Effector memory CD8-positive, alpha-beta T cell (primary cell): ENCODE measurements around the gene TYW3.
A peak's percentile ranks its signal among the peaks of the same experiment; 100 is the strongest.
"Not testable (repeated sequence)": the region's sequence is repeated elsewhere in the genome, so short reads cannot be mapped to it uniquely, and the experiment has no call there.

ENCODE experiments used
- ATAC-seq: fragments of 150-1000 bp; cut with Tn5 transposase; replicated peaks from 2 replicates; pipeline ENCODE4 v1.10.0; 2021; ENCODE audit warnings: mild to moderate bottlenecking, moderate library complexity
- DNase-seq, 3 experiments: peaks; one replicate each; pipeline ENCODE4 v3.0.0; 2021
- H3K27ac Mint-ChIP-seq, 2 donors: one replicate each; pipeline ENCODE4 v1.8.0; 2022; ENCODE audit warnings: mild to moderate bottlenecking in 2 of 2, mixed read lengths in 2 of 2, moderate library complexity in 2 of 2
- H3K27me3 Mint-ChIP-seq, 2 donors: one replicate each; pipeline ENCODE4 v1.8.0; 2022; ENCODE audit warnings: mixed read lengths in 2 of 2
- H3K36me3 Mint-ChIP-seq: one replicate; pipeline ENCODE4 v1.8.0; 2022; ENCODE audit warnings: mild to moderate bottlenecking, moderate library complexity, mixed read lengths; ENCODE audit not compliant: insufficient read depth
- H3K4me1 Mint-ChIP-seq, 2 donors: one replicate each; pipeline ENCODE4 v1.8.0; 2022; ENCODE audit warnings: low read depth in 2 of 2, mixed read lengths in 2 of 2
- H3K4me3 Mint-ChIP-seq, 2 donors: one replicate each; pipeline ENCODE4 v1.8.0; 2022; ENCODE audit warnings: mild to moderate bottlenecking in 2 of 2, mixed read lengths in 2 of 2, moderate library complexity in 2 of 2
- H3K9me3 Mint-ChIP-seq, 2 donors: one replicate each; pipeline ENCODE4 v1.8.0; 2022; ENCODE audit warnings: mixed read lengths in 2 of 2

The TYW3 gene

GRCh38 chr1:74714429-74715235, 18.3 kb upstream of the TYW3 start:
- no peaks in the 10 kb centered on the region for H3K27me3 Mint-ChIP-seq
- H3K36me3 Mint-ChIP-seq = peaks cover 18% of the 10 kb centered on the region
- DNase-seq = no peak
- no peaks in the 10 kb centered on the region for H3K4me1 Mint-ChIP-seq
- no peaks in the 10 kb centered on the region for H3K9me3 Mint-ChIP-seq
- H3K27ac Mint-ChIP-seq = no peak overlapping the region
- ATAC-seq = no peak
- no peak overlapping the region for H3K4me3 Mint-ChIP-seq

- Mint-ChIP-seq H3K4me3 (no peak overlapping the region), H3K36me3 (peaks cover 17% of the 10 kb centered on the region), H3K27me3 (no peaks in the 10 kb centered on the region), H3K27ac (no peak overlapping the region), H3K9me3 (no peaks in the 10 kb centered on the region), H3K4me1 (no peaks in the 10 kb centered on the region)
- DNase-seq (no peak), ATAC-seq (no peak)
Measured at GRCh38 chr1:74715236-74715502, 17.8 kb upstream of the TYW3 start.

- Mint-ChIP-seq H3K4me3 (no peak overlapping the region), H3K36me3 (peaks cover 16% of the 10 kb centered on the region), H3K27ac (no peak overlapping the region), H3K4me1 (no peaks in the 10 kb centered on the region), H3K27me3 (no peaks in the 10 kb centered on the region), H3K9me3 (no peaks in the 10 kb centered on the region)
- DNase-seq (no peak), ATAC-seq (no peak)
Measured at GRCh38 chr1:74715806-74716205, 17.1 kb upstream of the TYW3 start.

GRCh38 chr1:74716822-74717221, 16.1 kb upstream of the TYW3 start:
- H3K27ac Mint-ChIP-seq = no peak overlapping the region
- DNase-seq (no peak), ATAC-seq (no peak)
- H3K36me3 Mint-ChIP-seq = peaks cover 25% of the 10 kb centered on the region
- no peaks in the 10 kb centered on the region for H3K27me3 Mint-ChIP-seq
- H3K9me3 Mint-ChIP-seq = no peaks in the 10 kb centered on the region
- H3K4me3 Mint-ChIP-seq = no peak overlapping the region
- no peaks in the 10 kb centered on the region for H3K4me1 Mint-ChIP-seq

- H3K27me3 Mint-ChIP-seq = no peaks in the 10 kb centered on the region
- ATAC-seq = no peak
- H3K4me1 Mint-ChIP-seq = no peaks in the 10 kb centered on the region
- H3K9me3 Mint-ChIP-seq = no peaks in the 10 kb centered on the region
- H3K27ac Mint-ChIP-seq = no peak overlapping the region
- peaks cover 27% of the 10 kb centered on the region for H3K36me3 Mint-ChIP-seq
- no peak for DNase-seq
- H3K4me3 Mint-ChIP-seq = no peak overlapping the region
Measured at GRCh38 chr1:74717626-74718025, 15.3 kb upstream of the TYW3 start.

- DNase-seq = no peak
- Mint-ChIP-seq H3K4me3 (no peak overlapping the region), H3K27ac (peak overlapping the region in 1 of 2 donors; percentile 28), H3K9me3 (no peaks in the 10 kb centered on the region), H3K27me3 (no peaks in the 10 kb centered on the region), H3K4me1 (peaks cover 4 to 20% of the 10 kb centered on the region in 2 donors), H3K36me3 (peaks cover 32% of the 10 kb centered on the region)
- no peak for ATAC-seq
Measured at GRCh38 chr1:74726063-74726462, 6.9 kb upstream of the TYW3 start.

GRCh38 chr1:74728736-74729135, 4.2 kb upstream of the TYW3 start:
- Mint-ChIP-seq H3K4me3 (no peak overlapping the region), H3K27me3 (no peaks in the 10 kb centered on the region), H3K27ac (peak overlapping the region in 1 of 2 donors; percentile 71), H3K36me3 (peaks cover 25% of the 10 kb centered on the region), H3K4me1 (peaks cover 13 to 30% of the 10 kb centered on the region in 2 donors), H3K9me3 (no peaks in the 10 kb centered on the region)
- no peak for ATAC-seq
- no peak for DNase-seq

GRCh38 chr1:74729741-74730478, 3.0 kb upstream of the TYW3 start:
- H3K9me3 Mint-ChIP-seq = no peaks in the 10 kb centered on the region
- H3K4me3 Mint-ChIP-seq = peak overlapping the region in 1 of 2 donors; percentile 1
- H3K4me1 Mint-ChIP-seq = peaks cover 19 to 42% of the 10 kb centered on the region in 2 donors
- ATAC-seq (no peak), DNase-seq (no peak)
- peaks cover 17% of the 10 kb centered on the region for H3K36me3 Mint-ChIP-seq
- peak overlapping the region; percentile 61 to 72 for H3K27ac Mint-ChIP-seq
- no peaks in the 10 kb centered on the region for H3K27me3 Mint-ChIP-seq

- Mint-ChIP-seq H3K4me1 (peaks cover 21 to 47% of the 10 kb centered on the region in 2 donors), H3K27ac (peak overlapping the region; percentile 61 to 72), H3K4me3 (peak overlapping the region; percentile 87 to 91)
Measured at GRCh38 chr1:74731399-74732052, 1.4 kb upstream of the TYW3 start.

GRCh38 chr1:74732071-74732946, 643 bp upstream of the TYW3 start:
- not testable (repeated sequence) for H3K27me3 Mint-ChIP-seq, ATAC-seq, H3K9me3 Mint-ChIP-seq, DNase-seq
- Mint-ChIP-seq H3K27ac (peak overlapping the region; percentile 93 to 94), H3K4me1 (peaks cover 21 to 47% of the 10 kb centered on the region in 2 donors), H3K36me3 (peaks cover 12% of the 10 kb centered on the region), H3K4me3 (peak overlapping the region; percentile 87 to 91)

More at GRCh38 chr1:74731399-74732052, 1.4 kb upstream of the TYW3 start:
- no peak for DNase-seq
- Mint-ChIP-seq H3K27me3 (no peaks in the 10 kb centered on the region), H3K36me3 (peaks cover 12% of the 10 kb centered on the region), H3K9me3 (no peaks in the 10 kb centered on the region)
- no peak for ATAC-seq

- Mint-ChIP-seq H3K4me1 (peaks cover 19 to 39% of the 10 kb centered on the region in 2 donors), H3K36me3 (peaks cover 12% of the 10 kb centered on the region), H3K4me3 (peak overlapping the region; percentile 87 to 91), H3K9me3 (no peaks in the 10 kb centered on the region), H3K27ac (peak overlapping the region; percentile 93 to 94), H3K27me3 (no peaks in the 10 kb centered on the region)
- DNase-seq = peak; percentile 53 to 56 (median 54)
- ATAC-seq = peak; percentile 71
Measured at GRCh38 chr1:74733604-74734484, 892 bp downstream of the TYW3 start.

- no peaks in the 10 kb centered on the region for H3K27me3 Mint-ChIP-seq
- no peak for DNase-seq
- no peaks in the 10 kb centered on the region for H3K9me3 Mint-ChIP-seq
- no peak for ATAC-seq
- H3K36me3 Mint-ChIP-seq = peaks cover 17% of the 10 kb centered on the region
- H3K4me3 Mint-ChIP-seq = no peak overlapping the region
- peaks cover 15 to 23% of the 10 kb centered on the region in 2 donors for H3K4me1 Mint-ChIP-seq
- H3K27ac Mint-ChIP-seq = no peak overlapping the region
Measured at GRCh38 chr1:74737333-74737732, 4.4 kb downstream of the TYW3 start.
